Raji (cell line): ENCODE results near the gene ATP11A.

Experiments used
- POLR2A ChIP-seq: IDR thresholded peaks from 2 replicates; pipeline ENCODE4 v1.6.1; 2011; ENCODE audit warnings: low read depth, low read length, control low read depth; ENCODE audit not compliant: insufficient read depth

The ATP11A gene

GRCh38 chr13:112750570-112750969, 60.7 kb downstream of the ATP11A start:
- no peak for TF ChIP-seq POLR2A

GRCh38 chr13:112751617-112752016, 61.8 kb downstream of the ATP11A start:
- TF ChIP-seq POLR2A = no peak

GRCh38 chr13:112752211-112752610, 62.4 kb downstream of the ATP11A start:
- no peak for TF ChIP-seq POLR2A

GRCh38 chr13:112752711-112753541, 63.1 kb downstream of the ATP11A start:
- TF ChIP-seq POLR2A = no peak

GRCh38 chr13:112753833-112754232, 64.0 kb downstream of the ATP11A start:
- no peak for TF ChIP-seq POLR2A

GRCh38 chr13:112754281-112755025, 64.6 kb downstream of the ATP11A start:
- no peak for TF ChIP-seq POLR2A

- no peak for TF ChIP-seq POLR2A
Observed at GRCh38 chr13:112755331-112755730, 65.5 kb downstream of the ATP11A start.

- no peak for TF ChIP-seq POLR2A
Observed at GRCh38 chr13:112756081-112756480, 66.2 kb downstream of the ATP11A start.

GRCh38 chr13:112756511-112756966, 66.7 kb downstream of the ATP11A start:
- no peak for TF ChIP-seq POLR2A

- TF ChIP-seq POLR2A = no peak
Observed at GRCh38 chr13:112756967-112757758, 67.3 kb downstream of the ATP11A start.

GRCh38 chr13:112757759-112758086, 67.9 kb downstream of the ATP11A start:
- no peak for TF ChIP-seq POLR2A

- no peak for TF ChIP-seq POLR2A
Observed at GRCh38 chr13:112759053-112759452, 69.2 kb downstream of the ATP11A start.

GRCh38 chr13:112759827-112760226, 70.0 kb downstream of the ATP11A start:
- TF ChIP-seq POLR2A = no peak

- no peak for TF ChIP-seq POLR2A
Observed at GRCh38 chr13:112760435-112760834, 70.6 kb downstream of the ATP11A start.

GRCh38 chr13:112760931-112761330, 71.1 kb downstream of the ATP11A start:
- TF ChIP-seq POLR2A = no peak
